HUES6 (cell line): Measurements from ENCODE around the gene PSAP.
"Not testable (repeated sequence)": the region's sequence is repeated elsewhere in the genome, so short reads cannot be mapped to it uniquely, and the experiment has no call there.

Source experiments
- H3K27ac ChIP-seq: 2 replicates; pipeline ENCODE4 v1.7.0; 2013; ENCODE audit warnings: low read depth, mild to moderate bottlenecking, low read length, inconsistent platforms
- H3K27me3 ChIP-seq: 2 replicates; pipeline ENCODE4 v1.6.1; 2013; ENCODE audit warnings: low read length; ENCODE audit not compliant: control insufficient read depth, insufficient read depth
- H3K36me3 ChIP-seq: 2 replicates; pipeline ENCODE4 v1.6.1; 2013; ENCODE audit warnings: low read length; ENCODE audit not compliant: control insufficient read depth, insufficient read depth
- H3K4me1 ChIP-seq: 2 replicates; pipeline ENCODE4 v1.6.1; 2013; ENCODE audit warnings: low read length; ENCODE audit not compliant: control insufficient read depth, insufficient read depth
- H3K4me3 ChIP-seq: 2 replicates; pipeline ENCODE4 v1.5.1; 2013; ENCODE audit warnings: low read depth, low read length
- H3K9ac ChIP-seq: one replicate; pipeline ENCODE4 v1.6.1; 2013; ENCODE audit warnings: mild to moderate bottlenecking, low read length
- H3K9me3 ChIP-seq: 2 replicates; pipeline ENCODE4 v1.6.1; 2013; ENCODE audit warnings: low read depth, low read length; ENCODE audit not compliant: control insufficient read depth, insufficient read depth

Gene PSAP

GRCh38 chr10:71887743-71888142, 36.7 kb upstream of the PSAP start:
- Histone ChIP-seq H3K9ac (no peak overlapping the region), H3K4me1 (0 out of 2 replicates have a peak, but pooled peaks cover 5% of the 10 kb centered on the region), H3K36me3 (no peaks in the 10 kb centered on the region), H3K27ac (no peak overlapping the region), H3K9me3 (no peaks in the 10 kb centered on the region), H3K4me3 (no peak overlapping the region), H3K27me3 (peaks cover 30% of the 10 kb centered on the region)

DNA sequence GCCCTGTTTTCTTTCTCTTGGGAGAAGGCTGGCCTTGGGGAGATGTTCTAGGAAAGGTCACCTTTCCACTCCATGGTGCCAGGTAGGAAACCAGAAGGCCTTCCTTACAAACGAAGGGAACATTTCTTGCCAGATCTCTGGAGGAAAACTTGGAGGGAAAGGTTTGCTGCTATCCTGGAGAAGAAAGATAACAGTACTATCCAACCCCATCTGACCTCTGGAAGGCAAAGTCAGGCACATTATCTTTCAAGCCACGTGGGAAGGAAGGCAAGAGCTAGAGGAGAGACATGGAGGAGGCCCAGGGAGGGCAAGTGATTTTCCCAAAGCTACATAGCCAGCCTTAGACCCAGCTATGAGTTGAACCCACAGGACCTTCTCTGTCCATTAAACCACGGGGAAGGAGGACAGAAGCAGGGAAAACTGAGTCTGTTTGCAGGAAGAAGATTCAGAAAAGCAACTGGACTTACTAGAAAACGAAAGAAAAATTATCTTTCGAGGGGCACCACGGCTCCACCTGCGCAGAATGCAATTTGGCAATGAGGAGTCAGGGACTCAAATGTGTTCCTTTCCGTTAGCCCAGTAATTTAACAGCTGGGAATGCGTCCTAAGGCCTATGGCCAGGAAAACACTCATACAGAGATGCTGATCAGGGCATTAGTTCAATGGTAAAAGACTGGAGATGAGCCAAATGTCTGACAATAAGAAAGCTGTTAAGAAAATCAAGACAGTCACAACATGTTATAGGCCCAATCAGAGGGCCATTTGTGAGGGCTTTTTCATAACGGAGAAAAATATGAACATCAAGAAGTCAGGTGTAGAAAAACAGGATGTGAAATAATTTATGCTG, 32.0 kb upstream of the PSAP start:
- Histone ChIP-seq H3K4me1 (peaks cover 7% of the 10 kb centered on the region; the same call in 1 of the 2 replicates), H3K9ac (no peak overlapping the region), H3K4me3 (no peak overlapping the region), H3K36me3 (no peaks in the 10 kb centered on the region), H3K27ac (no peak overlapping the region), H3K9me3 (no peaks in the 10 kb centered on the region), H3K27me3 (peaks cover 5% of the 10 kb centered on the region)

- no peaks in the 10 kb centered on the region for H3K27me3 ChIP-seq
- H3K4me3 ChIP-seq = no peak overlapping the region
- H3K9me3 ChIP-seq = no peaks in the 10 kb centered on the region
- H3K36me3 ChIP-seq = no peaks in the 10 kb centered on the region
- H3K27ac ChIP-seq = no peak overlapping the region
- H3K4me1 ChIP-seq = peaks cover 7% of the 10 kb centered on the region; the same call in 1 of the 2 replicates
- H3K9ac ChIP-seq = no peak overlapping the region
Measured at GRCh38 chr10:71881647-71882355, 30.8 kb upstream of the PSAP start.

- H3K9me3 ChIP-seq, H3K9ac ChIP-seq, H3K27ac ChIP-seq, H3K4me1 ChIP-seq, H3K36me3 ChIP-seq, H3K4me3 ChIP-seq, H3K27me3 ChIP-seq: not testable (repeated sequence)
Measured at GRCh38 chr10:71881307-71881624, 30.2 kb upstream of the PSAP start.

DNA sequence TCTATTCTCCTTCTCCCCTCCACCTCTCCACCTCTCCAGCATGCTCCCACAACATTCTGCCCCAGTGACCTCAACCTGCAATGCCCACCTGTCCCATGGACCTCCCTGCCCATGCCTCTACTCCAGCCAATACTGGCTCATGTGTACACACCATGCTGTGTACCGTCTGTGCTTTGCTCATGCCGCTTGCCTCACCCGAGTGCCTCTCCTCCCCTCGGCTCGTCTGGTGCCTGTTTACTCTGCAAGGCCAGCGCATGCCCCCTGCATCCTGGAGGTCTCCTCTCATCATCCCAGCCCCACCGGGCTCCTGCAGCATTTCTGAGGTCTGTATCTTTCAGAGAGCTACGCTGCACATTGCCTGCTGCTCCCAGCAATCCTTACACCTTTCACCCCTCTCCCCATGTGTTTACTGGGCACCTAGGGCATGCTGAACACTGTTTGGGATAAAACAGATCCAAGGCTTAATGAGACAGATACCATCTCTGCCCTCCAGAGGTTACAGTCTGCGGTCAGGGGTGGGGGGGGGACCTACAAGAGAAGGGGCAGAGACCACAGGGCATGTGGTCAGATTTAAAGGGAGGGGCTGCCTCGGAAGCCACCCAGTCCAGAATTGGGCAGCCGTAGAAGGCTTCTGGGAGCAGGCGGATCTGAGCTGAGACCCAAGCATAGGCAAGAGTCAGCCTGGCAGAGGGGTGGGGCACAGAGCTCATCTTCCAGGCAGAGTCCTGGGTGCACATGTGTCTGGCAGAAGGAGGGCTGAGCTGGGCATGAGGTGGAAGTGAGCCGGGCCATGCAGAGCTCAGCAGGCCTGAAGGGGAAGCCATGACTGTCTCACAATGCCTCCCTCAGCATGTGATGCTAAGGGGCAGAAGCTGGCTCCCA, 29.6 kb upstream of the PSAP start:
- Histone ChIP-seq H3K9me3 (no peaks in the 10 kb centered on the region), H3K27ac (no peak overlapping the region), H3K4me1 (peaks cover 7% of the 10 kb centered on the region; the same call in 1 of the 2 replicates), H3K9ac (no peak overlapping the region), H3K36me3 (no peaks in the 10 kb centered on the region), H3K4me3 (no peak overlapping the region), H3K27me3 (no peaks in the 10 kb centered on the region)

DNA sequence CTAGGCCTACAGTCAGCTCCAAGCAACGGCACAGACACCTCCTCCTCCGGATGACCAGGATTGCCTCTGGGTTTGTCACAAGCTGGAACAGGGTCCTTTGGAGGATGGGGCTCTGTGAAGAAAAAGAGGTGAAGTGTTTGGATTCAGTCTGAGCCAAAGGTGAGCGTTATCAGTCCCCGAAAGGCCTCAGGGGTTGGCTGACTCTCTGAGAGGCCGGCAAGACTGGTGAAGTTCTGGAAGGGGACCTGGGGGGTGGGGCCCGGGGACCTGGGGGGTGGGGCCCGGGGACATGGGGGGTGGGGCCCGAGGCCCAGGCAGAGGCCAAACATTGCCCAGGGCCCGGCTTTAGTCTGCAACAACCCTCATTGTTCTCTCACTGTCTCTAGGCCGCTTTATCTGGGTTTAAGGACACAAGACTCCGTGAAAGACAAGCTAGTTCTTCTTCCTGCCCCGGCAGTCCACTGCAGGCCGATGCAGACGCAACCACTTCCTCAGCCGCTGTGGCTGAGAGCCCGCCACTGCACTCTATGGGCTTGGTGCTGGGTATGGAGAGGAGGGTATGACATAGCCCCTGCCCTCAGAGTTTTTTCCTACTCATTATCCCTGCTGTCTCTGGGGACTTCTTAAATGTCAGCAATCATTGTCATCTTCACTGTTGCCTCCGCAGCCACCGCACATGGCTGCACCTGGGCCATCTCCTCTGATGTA, 27.4 kb upstream of the PSAP start:
- H3K36me3 ChIP-seq = no peaks in the 10 kb centered on the region
- H3K4me3 ChIP-seq = no peak overlapping the region
- no peaks in the 10 kb centered on the region for H3K27me3 ChIP-seq
- H3K27ac ChIP-seq = no peak overlapping the region
- peaks cover 3% of the 10 kb centered on the region; the same call in 1 of the 2 replicates for H3K9me3 ChIP-seq
- peaks cover 7% of the 10 kb centered on the region; the same call in 1 of the 2 replicates for H3K4me1 ChIP-seq
- H3K9ac ChIP-seq = no peak overlapping the region

DNA sequence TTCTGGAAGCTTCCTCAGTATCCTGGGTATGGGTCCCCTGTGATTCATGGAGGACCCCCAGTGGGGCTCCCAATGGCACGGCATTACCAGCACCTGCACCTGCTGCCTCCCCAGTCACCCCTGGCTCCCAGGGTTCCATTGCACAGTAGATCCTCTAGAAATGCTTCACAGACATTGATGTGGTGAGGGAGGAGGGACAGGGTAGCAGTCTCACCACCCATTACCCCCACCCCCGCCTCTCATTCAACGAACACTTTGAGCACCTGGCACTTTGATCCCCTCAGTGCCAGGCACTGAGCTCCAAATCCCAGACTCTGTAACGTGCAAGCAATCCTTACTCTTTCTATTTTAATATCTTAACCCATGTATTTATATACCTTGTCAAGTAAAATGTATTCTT, 26.8 kb upstream of the PSAP start:
- Histone ChIP-seq H3K27me3 (no peaks in the 10 kb centered on the region), H3K9ac (no peak overlapping the region), H3K9me3 (peaks cover 3% of the 10 kb centered on the region; the same call in 1 of the 2 replicates), H3K4me1 (peaks cover 7% of the 10 kb centered on the region; the same call in 1 of the 2 replicates), H3K27ac (no peak overlapping the region), H3K4me3 (no peak overlapping the region), H3K36me3 (no peaks in the 10 kb centered on the region)

DNA sequence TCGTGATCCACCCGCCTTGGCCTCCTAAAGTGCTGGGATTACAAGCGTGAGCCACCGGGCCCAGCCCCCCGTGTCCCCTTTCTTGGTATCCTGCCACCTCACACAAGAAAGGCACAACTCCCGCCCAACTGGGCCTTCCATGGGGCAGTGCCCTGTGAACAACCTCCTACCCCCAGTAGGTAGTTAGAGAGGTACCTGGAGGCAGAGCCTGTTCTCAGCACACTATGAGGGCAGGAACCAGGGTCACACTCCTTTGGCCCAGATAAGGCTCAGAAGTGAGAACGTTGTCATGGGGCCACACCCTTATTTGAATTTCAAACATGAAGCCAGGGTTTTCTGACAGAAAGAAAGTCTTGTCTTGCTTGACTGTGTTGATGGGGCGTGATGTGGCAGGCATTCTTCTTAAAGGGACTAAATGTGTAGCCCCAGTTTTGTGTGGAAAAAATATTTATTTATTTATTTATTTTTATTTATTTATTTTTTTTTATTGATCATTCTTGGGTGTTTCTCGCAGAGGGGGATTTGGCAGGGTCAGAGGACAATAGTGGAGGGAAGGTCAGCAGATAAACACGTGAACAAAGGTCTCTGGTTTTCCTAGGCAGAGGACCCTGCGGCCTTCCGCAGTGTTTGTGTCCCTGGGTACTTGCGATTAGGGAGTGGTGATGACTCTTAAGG, 23.8 kb upstream of the PSAP start:
- H3K27ac ChIP-seq = not testable (repeated sequence)

DNA sequence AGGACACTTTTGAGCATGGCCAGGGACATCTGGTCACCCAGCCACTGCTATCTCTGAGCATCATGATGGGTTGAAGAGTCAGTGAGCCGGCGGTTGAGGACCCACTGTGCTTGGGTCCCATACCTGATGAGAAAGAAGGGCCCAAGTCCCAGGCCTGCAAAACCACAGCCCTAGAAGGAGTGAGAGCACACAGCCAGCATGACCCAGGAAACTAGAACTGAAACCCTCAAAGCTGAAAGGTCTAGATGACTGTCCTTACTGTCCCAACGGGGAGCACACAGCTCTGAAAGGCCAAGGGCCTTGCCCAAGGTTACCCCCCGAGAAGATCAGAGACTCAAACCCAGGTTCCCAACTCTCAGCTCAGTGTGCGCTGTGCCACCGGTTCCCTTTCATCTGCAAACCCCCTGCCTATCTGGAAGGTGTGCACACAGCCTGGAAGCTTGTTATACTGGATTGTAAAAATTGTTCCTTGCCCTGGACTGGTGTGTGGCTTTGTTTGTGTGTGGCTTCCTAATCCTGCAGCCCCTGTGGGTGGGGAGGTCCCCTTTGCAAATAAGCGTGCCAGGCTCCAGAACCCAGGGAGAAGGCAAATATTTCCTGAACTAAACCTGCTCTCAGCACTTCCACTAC, 22.6 kb upstream of the PSAP start:
- no peaks in the 10 kb centered on the region for H3K27me3 ChIP-seq
- no peak overlapping the region for H3K9ac ChIP-seq
- peaks cover 3% of the 10 kb centered on the region; the same call in 1 of the 2 replicates for H3K9me3 ChIP-seq
- no peak overlapping the region for H3K27ac ChIP-seq
- no peak overlapping the region for H3K4me3 ChIP-seq
- H3K4me1 ChIP-seq = peaks cover 5% of the 10 kb centered on the region; the same call in 1 of the 2 replicates
- H3K36me3 ChIP-seq = no peaks in the 10 kb centered on the region

More for the DNA sequence above, 23.8 kb upstream of the PSAP start:
- not testable (repeated sequence) for H3K36me3 ChIP-seq, H3K9me3 ChIP-seq, H3K9ac ChIP-seq, H3K4me1 ChIP-seq, H3K27me3 ChIP-seq, H3K4me3 ChIP-seq

GRCh38 chr10:71869601-71870000, 18.6 kb upstream of the PSAP start:
- not testable (repeated sequence) for H3K27me3 ChIP-seq, H3K9me3 ChIP-seq, H3K36me3 ChIP-seq, H3K9ac ChIP-seq, H3K4me1 ChIP-seq, H3K4me3 ChIP-seq, H3K27ac ChIP-seq
